Measurements from ENCODE around the gene RBM4. TPM values are rescaled to one million over a fixed set of nuclear protein-coding genes. Genes with fewer than 3 reads are reported as not detected.
A peak's percentile ranks its signal among the peaks of the same experiment; 100 is the strongest.

Gene RBM4
- total and polyA plus RNA-seq, 2 donors (not counting 1 experiment from before 2014, with no cell fraction given): 125 to 199 TPM

DNA sequence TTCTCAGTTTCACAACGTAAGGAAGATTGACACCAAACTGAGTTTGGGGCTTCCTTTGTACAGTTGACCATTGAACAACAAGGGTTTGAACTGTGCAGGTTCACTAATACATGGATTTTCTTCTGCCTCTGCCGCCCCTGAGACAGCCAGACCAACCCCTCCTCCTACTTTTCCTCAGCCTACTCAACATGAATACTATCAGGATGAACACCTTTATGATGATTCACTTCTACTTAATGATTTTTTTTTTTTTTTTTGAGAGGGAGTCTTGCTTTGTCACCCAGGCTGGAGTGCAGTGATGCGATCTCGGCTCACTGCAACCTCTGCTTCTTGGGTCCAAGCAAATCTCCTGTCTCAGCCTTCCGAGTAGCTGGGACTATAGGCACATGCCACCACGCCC, 14.6 kb downstream of the RBM4 start:
- H3K27me3 ChIP-seq (replicated peaks in 1 of 4; ENCODE audit: control extremely low read depth in 1 of 4, control insufficient read depth in 3 of 4, insufficient read depth in 4 of 4, low read length in 3 of 4): no peaks in the 10 kb centered on the region
- intact Hi-C loops (cut with micrococcal nuclease): loop anchor here (10.0 kb wide), 1 partner anchor 882 kb away; no protein-coding TSS in a partner anchor
- no peak overlapping the region for H2AFZ ChIP-seq (ENCODE audit: insufficient read depth, low read depth, low read length, poor library complexity, severe bottlenecking)
- DNase-seq (no peak), ATAC-seq (ENCODE audit: low read depth) (no peak)
- no peak overlapping the region for H3K9ac ChIP-seq (ENCODE audit: low read length)
- POLR2A ChIA-PET: interaction anchor here (0.6 kb wide), 1 partner anchor 59 kb away, joined by 3 read pairs; no protein-coding TSS in a partner anchor
- H3K4me1 ChIP-seq (ENCODE audit: control insufficient read depth in 2 of 2, insufficient read depth in 2 of 2, low read length in 2 of 2): no peaks in the 10 kb centered on the region
- H3K27ac ChIP-seq (ENCODE audit: low read length in 2 of 2): no peak overlapping the region
- H3K4me3 ChIP-seq (ENCODE audit: control extremely low read depth in 1 of 5, extremely low read depth in 1 of 5, insufficient read depth in 1 of 5, low read depth in 2 of 5, low read length in 4 of 5): no peak overlapping the region
- Mint-ChIP-seq H3K4me1 (peaks cover 17% of the 10 kb centered on the region), H3K27me3 (no peaks in the 10 kb centered on the region), H3K4me3 (no peak overlapping the region), H3K9me3 (ENCODE audit: insufficient read depth) (no peaks in the 10 kb centered on the region), H3K27ac (peak overlapping the region; percentile 15)
- H3K36me3 ChIP-seq (replicated peaks in 1 of 2; ENCODE audit: control extremely low read depth in 1 of 2, control insufficient read depth in 1 of 2, extremely low read depth in 1 of 2, insufficient read depth in 2 of 2, low read length in 1 of 2): peaks cover 0 to 58% of the 10 kb centered on the region in 2 experiments
- TF ChIP-seq CTCF (IDR thresholded peaks at IDR 0.05) (no peak), EZH2 (IDR thresholded peaks at IDR 0.05; ENCODE audit: borderline replicate concordance, insufficient read depth, low read depth, low read length, poor library complexity, severe bottlenecking) (no peak)
- peaks cover 48% of the 10 kb centered on the region for H4K20me1 ChIP-seq (ENCODE audit: control insufficient read depth, insufficient read depth, low read length, poor library complexity, severe bottlenecking)
- 100% methylated on average over 3 of the region's 6 CpGs for WGBS (ENCODE audit: insufficient coverage)
- H3K79me2 ChIP-seq (ENCODE audit: control insufficient read depth, insufficient read depth, low read length): peaks cover 89% of the 10 kb centered on the region
- CTCF ChIA-PET: interaction anchor here (0.6 to 2.6 kb wide), 3 partner anchors 25 to 74 kb away, joined by 3 to 11 read pairs (median 3); partner anchors contain the start of gene RBM4B
- H3K9me3 ChIP-seq (ENCODE audit: control extremely low read depth in 1 of 3, control insufficient read depth in 2 of 3, insufficient read depth in 1 of 3, low read length in 2 of 3): no peaks in the 10 kb centered on the region
- H3K4me2 ChIP-seq (replicated peaks; ENCODE audit: low read depth, low read length, poor library complexity, severe bottlenecking): no peak overlapping the region

DNA sequence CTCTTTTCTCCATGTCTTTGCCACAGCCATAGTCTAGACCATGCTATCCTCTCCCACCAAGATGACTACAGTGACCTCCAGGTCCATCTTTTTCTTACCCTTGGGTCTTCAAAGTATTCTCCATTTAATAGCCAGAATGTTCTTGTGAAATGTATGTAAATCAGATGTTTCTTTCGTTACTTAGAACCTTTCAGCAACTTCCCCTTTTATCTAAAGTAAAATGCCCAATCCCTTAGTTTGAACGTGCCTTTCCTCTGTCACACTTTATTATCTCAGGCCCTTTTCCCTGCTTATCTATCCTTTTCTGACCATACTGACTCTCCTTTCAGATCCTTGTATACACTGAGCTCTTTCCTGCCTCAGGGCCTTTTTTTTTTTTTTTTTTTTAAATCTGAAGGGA, 21.3 kb downstream of the RBM4 start:
- Histone ChIP-seq H3K36me3 (replicated peaks in 1 of 2; ENCODE audit: control extremely low read depth in 1 of 2, control insufficient read depth in 1 of 2, extremely low read depth in 1 of 2, insufficient read depth in 2 of 2, low read length in 1 of 2) (peaks cover 11 to 31% of the 10 kb centered on the region in 2 experiments), H3K9ac (ENCODE audit: low read length) (peak overlapping the region; percentile 9), H3K4me2 (replicated peaks; ENCODE audit: low read depth, low read length, poor library complexity, severe bottlenecking) (peak overlapping the region; percentile 60), H3K4me3 (ENCODE audit: control extremely low read depth in 1 of 5, extremely low read depth in 1 of 5, insufficient read depth in 1 of 5, low read depth in 2 of 5, low read length in 4 of 5) (peak overlapping the region in 1 of 5 experiments; percentile 36), H2AFZ (ENCODE audit: insufficient read depth, low read depth, low read length, poor library complexity, severe bottlenecking) (no peak overlapping the region), H3K9me3 (ENCODE audit: control extremely low read depth in 1 of 3, control insufficient read depth in 2 of 3, insufficient read depth in 1 of 3, low read length in 2 of 3) (no peaks in the 10 kb centered on the region), H3K27me3 (replicated peaks in 1 of 4; ENCODE audit: control extremely low read depth in 1 of 4, control insufficient read depth in 3 of 4, insufficient read depth in 4 of 4, low read length in 3 of 4) (no peaks in the 10 kb centered on the region), H3K27ac (ENCODE audit: low read length in 2 of 2) (peak overlapping the region; percentile 65 to 69), H4K20me1 (ENCODE audit: control insufficient read depth, insufficient read depth, low read length, poor library complexity, severe bottlenecking) (peaks cover 41% of the 10 kb centered on the region), H3K79me2 (ENCODE audit: control insufficient read depth, insufficient read depth, low read length) (peaks cover 85% of the 10 kb centered on the region), H3K4me1 (ENCODE audit: control insufficient read depth in 2 of 2, insufficient read depth in 2 of 2, low read length in 2 of 2) (peaks cover 30 to 34% of the 10 kb centered on the region in 2 donors)
- Mint-ChIP-seq H3K9me3 (ENCODE audit: insufficient read depth) (no peaks in the 10 kb centered on the region), H3K27me3 (no peaks in the 10 kb centered on the region), H3K4me3 (peak overlapping the region; percentile 78), H3K4me1 (peaks cover 29% of the 10 kb centered on the region), H3K27ac (peak overlapping the region; percentile 87)
- ATAC-seq (ENCODE audit: low read depth) (no peak), DNase-seq (peak; percentile 62)
- intact Hi-C loops (cut with micrococcal nuclease): loop anchor here (2.0 to 10.0 kb wide), 3 partner anchors 17 to 875 kb away; partner anchors contain the start of genes CCDC87, CCS and RBM4B
- TF ChIP-seq EZH2 (IDR thresholded peaks at IDR 0.05; ENCODE audit: borderline replicate concordance, insufficient read depth, low read depth, low read length, poor library complexity, severe bottlenecking) (no peak), CTCF (IDR thresholded peaks at IDR 0.05) (no peak)
- POLR2A ChIA-PET: interaction anchor here (0.6 to 1.7 kb wide), 5 partner anchors 17 to 53 kb away, joined by 3 to 9 read pairs (median 6); partner anchors contain the start of gene RBM4
- CTCF ChIA-PET: interaction anchor here (0.7 to 3.9 kb wide), 11 partner anchors 8 to 168 kb away, joined by 3 to 18 read pairs (median 6); partner anchors contain the start of genes CCDC87, RBM4, RBM4B and ZDHHC24
- 0% methylated on average over 1 of the region's 2 CpGs for WGBS (ENCODE audit: insufficient coverage)
